Stimulated activated CD4-positive, alpha-beta T cell treated with anti-CD3 and anti-CD28 coated beads, Interleukin-1b, Interleukin-23, amount 100 ng/mL, for 24 hours (primary cell): Measurements from ENCODE around the gene SLC27A4.
A peak's percentile ranks its signal among the peaks of the same experiment; 100 is the strongest.

ENCODE experiments used
- DNase-seq, 4 experiments: peaks; one replicate each; pipeline ENCODE4 v3.0.0-alpha.2; 2020; ENCODE audit warnings: low read depth in 4 of 4, low spot score in 1 of 4

SLC27A4 gene

GRCh38 chr9:128361986-128362646 lies 21.8 kb downstream of the SLC27A4 start:
- peak; percentile 35 to 62 (median 42) for DNase-seq

- no peak for DNase-seq
Measured at GRCh38 chr9:128362774-128363173, 22.4 kb downstream of the SLC27A4 start.

GRCh38 chr9:128365525-128365924 lies 25.2 kb downstream of the SLC27A4 start:
- no peak for DNase-seq

GRCh38 chr9:128369024-128369706 lies 28.8 kb downstream of the SLC27A4 start:
- DNase-seq = no peak

GRCh38 chr9:128370367-128370751 lies 30.0 kb downstream of the SLC27A4 start:
- DNase-seq = no peak

- peak; percentile 86 to 93 (median 90) for DNase-seq
Measured at GRCh38 chr9:128370752-128371629, 30.7 kb downstream of the SLC27A4 start, which contains the start of gene URM1. URM1 (plus strand) TSS chr9:128371374; CDS start chr9:128371381, 7 bp downstream.

GRCh38 chr9:128371630-128372117 lies 31.3 kb downstream of the SLC27A4 start:
- no peak for DNase-seq

GRCh38 chr9:128372188-128372641 lies 31.9 kb downstream of the SLC27A4 start:
- DNase-seq = no peak

GRCh38 chr9:128372784-128373183 lies 32.5 kb downstream of the SLC27A4 start:
- no peak for DNase-seq

- no peak for DNase-seq
Measured at GRCh38 chr9:128374221-128374675, 33.9 kb downstream of the SLC27A4 start.

- DNase-seq = no peak
Measured at GRCh38 chr9:128375865-128376264, 35.5 kb downstream of the SLC27A4 start.

- DNase-seq = no peak
Measured at GRCh38 chr9:128382261-128382660, 41.9 kb downstream of the SLC27A4 start.

GRCh38 chr9:128383007-128383753 lies 42.9 kb downstream of the SLC27A4 start:
- no peak for DNase-seq

- no peak for DNase-seq
Measured at GRCh38 chr9:128383791-128384190, 43.5 kb downstream of the SLC27A4 start.

GRCh38 chr9:128384801-128385495 lies 44.6 kb downstream of the SLC27A4 start:
- DNase-seq = no peak

- no peak for DNase-seq
Measured at GRCh38 chr9:128385496-128386460, 45.5 kb downstream of the SLC27A4 start.

- DNase-seq = no peak
Measured at GRCh38 chr9:128388150-128388549, 47.8 kb downstream of the SLC27A4 start.

- no peak for DNase-seq
Measured at GRCh38 chr9:128389395-128390149, 49.2 kb downstream of the SLC27A4 start.
